Body of pancreas (tissue), 4 donors: ENCODE measurements around the gene CELF1. TPM values are rescaled to one million over a fixed set of nuclear protein-coding genes. Genes with fewer than 3 reads are reported as not detected.

ENCODE experiments used
- ATAC-seq: fragments of 150-250 bp; one replicate; pipeline ENCODE4 v1.9.1; 2016
- DNase-seq, 4 donors: peaks; one replicate each; pipeline ENCODE4 v3.0.0-alpha.2; 2019
- H3K27ac ChIP-seq, 4 donors: fragments of 200-600 bp; sonication (generic); 1 replicate in 3 of 4; 2 replicates in 1 of 4; pipeline versions ENCODE4 v1.5.1 to v1.6.1; 2016 to 2019; ENCODE audit warnings: mild to moderate bottlenecking in 1 of 4, mixed read lengths in 1 of 4, moderate library complexity in 1 of 4
- H3K27me3 ChIP-seq, 2 donors: fragments of 200-600 bp; sonication (generic); one replicate each; pipeline ENCODE4 v1.6.0; 2016; ENCODE audit warnings: mild to moderate bottlenecking in 1 of 2
- H3K36me3 ChIP-seq, 2 donors: fragments of 200-600 bp; sonication (generic); replicated peaks in 1 of 2; 2 replicates each; pipeline ENCODE4 v1.5.1; 2016; ENCODE audit warnings: low read depth in 2 of 2; ENCODE audit not compliant: insufficient read depth in 1 of 2
- H3K4me1 ChIP-seq: fragments of 200-600 bp; sonication (generic); one replicate; pipeline ENCODE4 v1.6.0; 2016
- H3K4me3 ChIP-seq, 2 donors: fragments of 200-600 bp; sonication (generic); 1 replicate in 1 of 2; 2 replicates in 1 of 2; pipeline ENCODE4 v1.5.1; 2016 to 2019
- H3K9me3 ChIP-seq, 3 donors: fragments of 200-600 bp; sonication (generic); 1 replicate in 2 of 3; 2 replicates in 1 of 3; pipeline ENCODE4 v1.5.1; 2016
- POLR2A ChIP-seq, 3 donors: fragments of 450-650 bp; IDR thresholded peaks; one replicate each; pipeline ENCODE4 v1.6.1; 2016; ENCODE audit warnings: antibody characterized with exemption in 3 of 3, mild to moderate bottlenecking in 2 of 3
- WGBS, 2 donors: methylation state at CpG; one replicate each; pipeline ENCODE4 v1.1.5; 2017; 5-methylcytosine and 5-hydroxymethylcytosine counted together
- intact Hi-C: fragments of 100-400 bp; cut with DNase I; formaldehyde crosslinking; loops from one replicate; pipeline ENCODE4 v1.15.1; 2023
- total RNA-seq, 2 donors: library from RNA; depleted of rRNA; stranded (reverse); fragments of >200 nt; gene quantifications; one replicate each; pipeline ENCODE4 v1.1.0, GENCODE V29; 2016
- TF ChIP-seq, protein P1 (sequence below), 7 experiments: fragments of 450-650 bp in 4 of 7; fragments of 200-600 bp in 3 of 7; sonication (generic) in 3 of 7; IDR thresholded peaks; one replicate each; pipeline ENCODE4 v1.5.1; 2016 to 2019; ENCODE audit warnings: antibody characterized with exemption in 7 of 7

The CELF1 gene
- total RNA-seq, 2 donors from 2014 or later, result 56.0 to 86.0 TPM

GRCh38 chr11:47500121-47500520 is 52.8 kb downstream of the CELF1 start:
- no peak for DNase-seq
- intact Hi-C loops, result no loop called here
- no peak overlapping the region for H3K4me3 ChIP-seq
- H3K27me3 ChIP-seq, result no peaks in the 10 kb centered on the region
- H3K9me3 ChIP-seq, result no peaks in the 10 kb centered on the region
- H3K27ac ChIP-seq, result peak overlapping the region in 1 of 4 donors; percentile 55
- ATAC-seq, result no peak
- TF ChIP-seq, protein P1, sequence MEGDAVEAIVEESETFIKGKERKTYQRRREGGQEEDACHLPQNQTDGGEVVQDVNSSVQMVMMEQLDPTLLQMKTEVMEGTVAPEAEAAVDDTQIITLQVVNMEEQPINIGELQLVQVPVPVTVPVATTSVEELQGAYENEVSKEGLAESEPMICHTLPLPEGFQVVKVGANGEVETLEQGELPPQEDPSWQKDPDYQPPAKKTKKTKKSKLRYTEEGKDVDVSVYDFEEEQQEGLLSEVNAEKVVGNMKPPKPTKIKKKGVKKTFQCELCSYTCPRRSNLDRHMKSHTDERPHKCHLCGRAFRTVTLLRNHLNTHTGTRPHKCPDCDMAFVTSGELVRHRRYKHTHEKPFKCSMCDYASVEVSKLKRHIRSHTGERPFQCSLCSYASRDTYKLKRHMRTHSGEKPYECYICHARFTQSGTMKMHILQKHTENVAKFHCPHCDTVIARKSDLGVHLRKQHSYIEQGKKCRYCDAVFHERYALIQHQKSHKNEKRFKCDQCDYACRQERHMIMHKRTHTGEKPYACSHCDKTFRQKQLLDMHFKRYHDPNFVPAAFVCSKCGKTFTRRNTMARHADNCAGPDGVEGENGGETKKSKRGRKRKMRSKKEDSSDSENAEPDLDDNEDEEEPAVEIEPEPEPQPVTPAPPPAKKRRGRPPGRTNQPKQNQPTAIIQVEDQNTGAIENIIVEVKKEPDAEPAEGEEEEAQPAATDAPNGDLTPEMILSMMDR (IDR thresholded peaks at IDR 0.05), result no peak
- TF ChIP-seq POLR2A (IDR thresholded peaks at IDR 0.05), result no peak
- no peaks in the 10 kb centered on the region for H3K36me3 ChIP-seq
- peaks cover 17% of the 10 kb centered on the region for H3K4me1 ChIP-seq

DNA sequence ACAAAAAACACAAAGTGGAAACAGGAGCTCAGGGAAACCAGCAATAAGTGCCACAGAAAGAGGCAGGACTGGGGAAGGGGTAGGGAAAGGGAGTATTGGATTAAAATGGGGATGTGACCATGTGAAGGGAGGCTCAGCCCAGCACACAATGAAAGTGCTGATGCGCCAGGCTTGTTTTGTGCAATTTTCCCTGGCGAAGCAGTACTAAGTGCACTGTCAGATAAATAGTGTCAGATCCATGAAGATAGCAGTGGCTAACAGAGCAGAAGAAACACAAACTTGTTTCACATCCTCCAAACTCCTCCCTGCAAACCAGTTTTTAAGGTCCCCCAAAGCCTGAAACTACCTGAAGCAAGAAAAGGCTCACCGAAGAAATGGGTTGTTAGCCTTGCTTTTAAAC is 53.3 kb downstream of the CELF1 start:
- 77 to 89% methylated on average over 3 of the region's 3 CpGs for WGBS, 2 donors
- H3K4me3 ChIP-seq, result no peak overlapping the region
- TF ChIP-seq, protein P1 (IDR thresholded peaks at IDR 0.05), result no peak
- no peak for TF ChIP-seq POLR2A (IDR thresholded peaks at IDR 0.05)
- no peaks in the 10 kb centered on the region for H3K27me3 ChIP-seq
- intact Hi-C loops, result no loop called here
- H3K36me3 ChIP-seq, result no peaks in the 10 kb centered on the region
- ATAC-seq (no peak), DNase-seq (peak in 1 of 4 donors; percentile 25)
- H3K9me3 ChIP-seq, result no peaks in the 10 kb centered on the region
- peak overlapping the region in 1 of 4 donors; percentile 55 for H3K27ac ChIP-seq
- H3K4me1 ChIP-seq, result peaks cover 17% of the 10 kb centered on the region

DNA sequence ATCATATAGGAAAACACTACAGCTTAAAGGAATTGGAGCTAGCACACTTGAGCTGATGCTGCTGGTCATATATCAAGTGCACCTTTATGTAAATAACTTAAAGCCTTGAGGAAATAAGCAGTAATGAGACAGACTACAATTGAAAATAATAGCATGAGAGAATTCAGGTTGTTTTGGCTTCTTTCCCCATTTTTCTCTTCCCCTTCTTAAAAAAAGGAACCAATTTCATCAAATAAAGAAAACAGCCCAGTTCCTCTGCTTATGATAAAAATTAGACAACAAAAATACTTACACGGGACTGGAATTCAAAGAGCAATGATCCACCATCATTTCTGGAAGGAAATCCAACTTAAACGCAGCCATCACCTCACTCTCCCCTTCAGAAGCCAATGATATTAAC is 53.8 kb downstream of the CELF1 start:
- no peaks in the 10 kb centered on the region for H3K36me3 ChIP-seq
- peaks cover 17% of the 10 kb centered on the region for H3K4me1 ChIP-seq
- TF ChIP-seq POLR2A (IDR thresholded peaks at IDR 0.05), result no peak
- TF ChIP-seq, protein P1 (IDR thresholded peaks at IDR 0.05), result no peak
- ATAC-seq, result no peak
- no peaks in the 10 kb centered on the region for H3K9me3 ChIP-seq
- 60 to 66% methylated on average over 2 of the region's 2 CpGs for WGBS, 2 donors
- H3K27me3 ChIP-seq, result no peaks in the 10 kb centered on the region
- intact Hi-C loops, result no loop called here
- DNase-seq, result no peak
- H3K4me3 ChIP-seq, result no peak overlapping the region
- peak overlapping the region in 1 of 4 donors; percentile 55 for H3K27ac ChIP-seq

DNA sequence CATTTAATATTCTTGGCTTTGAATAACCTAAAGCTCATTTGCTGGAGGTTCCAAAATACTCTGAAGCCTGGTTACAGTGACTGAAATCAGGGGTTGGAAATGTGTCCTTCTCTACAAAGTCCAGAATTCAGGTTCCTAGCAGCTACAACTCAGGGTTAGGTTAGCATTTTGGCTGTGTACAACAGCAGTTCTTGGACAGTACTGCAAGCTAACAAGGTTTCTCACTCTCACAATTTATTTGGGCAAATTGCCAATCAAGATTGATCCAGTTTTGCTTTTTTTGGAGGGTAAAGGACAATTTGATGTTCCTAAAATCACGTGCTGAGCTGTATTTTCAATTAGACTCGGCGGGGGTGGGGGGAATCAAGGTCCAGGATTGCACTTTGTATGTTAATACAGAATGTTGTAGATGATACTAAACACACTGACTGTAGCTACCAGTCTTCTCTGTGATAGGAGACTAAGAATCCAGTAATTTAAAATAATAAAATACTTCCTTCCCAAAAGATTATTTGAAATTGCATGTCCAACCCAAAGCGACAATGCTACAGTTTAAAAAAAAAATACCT is 54.3 kb downstream of the CELF1 start:
- WGBS, 2 donors, result 32 to 38% methylated on average over 4 of the region's 4 CpGs

More for the DNA sequence above, 54.3 kb downstream of the CELF1 start:
- intact Hi-C loops, result no loop called here
- TF ChIP-seq, protein P1 (IDR thresholded peaks at IDR 0.05), result no peak
- no peak for TF ChIP-seq POLR2A (IDR thresholded peaks at IDR 0.05)
- Histone ChIP-seq H3K4me3 (no peak overlapping the region), H3K36me3 (no peaks in the 10 kb centered on the region), H3K27ac (peak overlapping the region in 1 of 4 donors; percentile 55), H3K4me1 (peaks cover 17% of the 10 kb centered on the region), H3K27me3 (no peaks in the 10 kb centered on the region), H3K9me3 (no peaks in the 10 kb centered on the region)
- no peak for ATAC-seq
- no peak for DNase-seq
